RWPE2 (cell line): ENCODE measurements around the gene AP4E1.
"Not testable (repeated sequence)": the region's sequence is repeated elsewhere in the genome, so short reads cannot be mapped to it uniquely, and the experiment has no call there.

Experiments used
- ATAC-seq: fragments of 200-7000 bp; cut with Tn5 transposase; 3 replicates; pipeline ENCODE4 v1.9.1; 2021; ENCODE audit warnings: low read depth
- DNase-seq: peaks from one replicate; pipeline ENCODE4 v3.0.0-alpha.2; 2020; ENCODE audit warnings: low spot score
- H3K27ac ChIP-seq: fragments of 450-650 bp; 2 replicates; pipeline ENCODE4 v1.5.1; 2017; ENCODE audit warnings: mild to moderate bottlenecking; ENCODE audit not compliant: poor library complexity, severe bottlenecking
- H3K27me3 ChIP-seq: fragments of 250-450 bp; sonication (Bioruptor Pico); 2 replicates; pipeline ENCODE4 v1.5.1; 2021; ENCODE audit warnings: mild to moderate bottlenecking, moderate library complexity; ENCODE audit not compliant: insufficient read depth, poor library complexity, severe bottlenecking
- H3K36me3 ChIP-seq: fragments of 250-450 bp; sonication (Bioruptor Pico); 2 replicates; pipeline ENCODE4 v1.5.1; 2020; ENCODE audit warnings: low read depth, mild to moderate bottlenecking, moderate library complexity
- H3K4me1 ChIP-seq: fragments of 250-450 bp; sonication (Bioruptor Pico); 2 replicates; pipeline ENCODE4 v1.5.1; 2021; ENCODE audit warnings: mild to moderate bottlenecking, moderate library complexity; ENCODE audit not compliant: insufficient read depth, poor library complexity, severe bottlenecking
- H3K4me3 ChIP-seq: fragments of 250-450 bp; sonication (Bioruptor Pico); 2 replicates; pipeline ENCODE4 v1.5.1; 2021; ENCODE audit warnings: mild to moderate bottlenecking, moderate library complexity; ENCODE audit not compliant: severe bottlenecking
- H3K9me3 ChIP-seq: fragments of 250-450 bp; sonication (Bioruptor Pico); 2 replicates; pipeline ENCODE4 v1.5.1; 2021; ENCODE audit warnings: mild to moderate bottlenecking, moderate library complexity; ENCODE audit not compliant: severe bottlenecking
- CTCF ChIP-seq: fragments of 450-650 bp; IDR thresholded peaks from one replicate; pipeline ENCODE4 v1.5.1; 2017; ENCODE audit warnings: mild to moderate bottlenecking, moderate library complexity; ENCODE audit not compliant: poor library complexity, severe bottlenecking

Gene AP4E1

DNA sequence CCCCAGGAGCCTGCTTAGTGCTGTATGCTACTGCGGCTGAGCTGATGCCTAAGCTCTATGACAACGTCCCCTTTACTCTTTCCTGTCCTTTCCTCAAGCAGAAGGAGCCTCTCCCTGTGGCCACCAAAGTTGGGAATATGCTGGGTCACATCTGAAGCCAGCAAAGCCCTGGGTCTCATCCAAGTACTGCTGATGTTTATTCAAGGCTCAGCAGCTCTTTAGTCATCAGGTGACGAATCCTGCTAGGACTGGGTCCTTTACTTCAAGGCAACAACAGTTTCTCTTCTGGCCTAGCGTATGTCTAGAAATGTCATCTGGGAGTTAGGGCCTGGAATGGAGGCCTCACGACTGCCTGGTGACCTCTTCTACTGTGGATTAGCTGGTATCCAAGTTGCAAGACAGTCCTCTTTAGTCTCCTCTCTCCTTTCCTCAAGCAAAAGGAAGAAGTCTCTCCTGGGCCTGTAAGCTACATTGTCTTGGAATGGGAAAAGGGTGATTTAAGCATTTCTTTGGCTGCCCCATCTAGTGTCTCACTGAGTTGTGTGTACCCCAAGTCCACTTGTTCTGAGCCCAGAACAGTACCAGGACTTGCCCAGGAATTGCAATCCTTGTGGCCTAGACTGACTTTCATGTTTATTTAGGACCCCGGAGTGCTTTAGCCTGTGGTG is 122.3 kb downstream of the AP4E1 start:
- peak overlapping the region; percentile 3 for H3K27ac ChIP-seq
- DNase-seq (no peak), ATAC-seq (peak; percentile 96)
- H3K4me1 ChIP-seq: peaks cover 8% of the 10 kb centered on the region
- no peaks in the 10 kb centered on the region for H3K9me3 ChIP-seq
- no peaks in the 10 kb centered on the region for H3K27me3 ChIP-seq
- TF ChIP-seq CTCF: no peak
- no peaks in the 10 kb centered on the region for H3K36me3 ChIP-seq
- no peak overlapping the region for H3K4me3 ChIP-seq

DNA sequence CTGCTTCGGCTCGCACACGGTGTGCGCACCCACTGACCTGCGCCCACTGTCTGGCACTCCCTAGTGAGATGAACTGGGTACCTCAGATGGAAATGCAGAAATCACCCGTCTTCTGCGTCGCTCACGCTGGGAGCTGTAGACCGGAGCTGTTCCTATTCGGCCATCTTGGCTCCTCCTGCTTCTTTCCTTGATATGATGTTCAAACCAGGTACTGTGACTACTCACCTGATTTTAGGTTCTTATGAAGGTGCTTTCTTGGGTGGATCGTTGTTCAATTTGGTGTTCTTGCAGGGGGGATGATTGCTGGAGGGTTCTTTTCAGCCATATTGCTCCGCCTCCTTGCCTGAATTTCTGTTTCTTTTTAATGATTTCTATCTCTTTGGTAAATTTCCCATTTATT is 129.0 kb downstream of the AP4E1 start:
- H3K36me3 ChIP-seq, H3K27me3 ChIP-seq, DNase-seq, H3K4me1 ChIP-seq, ATAC-seq, H3K4me3 ChIP-seq, H3K9me3 ChIP-seq, H3K27ac ChIP-seq: not testable (repeated sequence)

GRCh38 chr15:51038162-51038973 is 129.9 kb downstream of the AP4E1 start:
- no peak overlapping the region for H3K4me3 ChIP-seq
- H3K27ac ChIP-seq: no peak overlapping the region
- peak; percentile 36 for ATAC-seq
- DNase-seq: no peak
- no peaks in the 10 kb centered on the region for H3K4me1 ChIP-seq
- H3K27me3 ChIP-seq: no peaks in the 10 kb centered on the region
- TF ChIP-seq CTCF: no peak
- no peaks in the 10 kb centered on the region for H3K9me3 ChIP-seq
- no peaks in the 10 kb centered on the region for H3K36me3 ChIP-seq

- no peak overlapping the region for H3K4me3 ChIP-seq
- no peaks in the 10 kb centered on the region for H3K4me1 ChIP-seq
- no peaks in the 10 kb centered on the region for H3K27me3 ChIP-seq
- no peak overlapping the region for H3K27ac ChIP-seq
- no peak for TF ChIP-seq CTCF
- no peaks in the 10 kb centered on the region for H3K36me3 ChIP-seq
- H3K9me3 ChIP-seq: no peaks in the 10 kb centered on the region
- no peak for DNase-seq
- ATAC-seq: no peak
Observed at GRCh38 chr15:51038974-51039319, 130.5 kb downstream of the AP4E1 start.

- Histone ChIP-seq H3K9me3 (no peaks in the 10 kb centered on the region), H3K27ac (no peak overlapping the region), H3K36me3 (no peaks in the 10 kb centered on the region), H3K4me3 (no peak overlapping the region), H3K4me1 (no peaks in the 10 kb centered on the region), H3K27me3 (no peaks in the 10 kb centered on the region)
- DNase-seq: no peak
- no peak for ATAC-seq
- TF ChIP-seq CTCF: no peak
Observed at GRCh38 chr15:51044037-51044727, 135.7 kb downstream of the AP4E1 start.
